Muscle layer of colon (tissue), 2 donors: Measurements from ENCODE around the gene MARK2.

Experiments used
- H3K27ac ChIP-seq: one replicate; pipeline ENCODE4 v1.7.0; 2013; ENCODE audit warnings: low read depth, mild to moderate bottlenecking, low read length, moderate library complexity
- H3K27me3 ChIP-seq, 2 donors: one replicate each; pipeline ENCODE4 v1.7.0; 2013; ENCODE audit warnings: low read length in 2 of 2, mild to moderate bottlenecking in 2 of 2; ENCODE audit not compliant: insufficient read depth in 2 of 2, control insufficient read depth in 1 of 2
- H3K36me3 ChIP-seq: one replicate; pipeline ENCODE4 v1.7.0; 2013; ENCODE audit warnings: mild to moderate bottlenecking, low read length; ENCODE audit not compliant: insufficient read depth
- H3K4me1 ChIP-seq: one replicate; pipeline ENCODE4 v1.7.0; 2013; ENCODE audit warnings: mild to moderate bottlenecking, low read length; ENCODE audit not compliant: insufficient read depth
- H3K4me3 ChIP-seq, 2 donors: one replicate each; pipeline ENCODE4 v1.7.0; 2013; ENCODE audit warnings: low read length in 2 of 2, low read depth in 1 of 2, mild to moderate bottlenecking in 1 of 2, moderate library complexity in 1 of 2
- H3K9ac ChIP-seq: one replicate; pipeline ENCODE4 v1.7.0; 2013; ENCODE audit warnings: low read length
- H3K9me3 ChIP-seq: one replicate; pipeline ENCODE4 v1.7.0; 2013; ENCODE audit warnings: mild to moderate bottlenecking, low read length
- donor health status: abdominal sarcoma.
- donor health status: Adenocarcinoma of cecum.

MARK2 gene

GRCh38 chr11:63945477-63946163 is 106.7 kb downstream of the MARK2 start:
- H3K27ac ChIP-seq = peak overlapping the region; percentile 88
- H3K36me3 ChIP-seq = peaks cover 9% of the 10 kb centered on the region
- H3K4me1 ChIP-seq = peaks cover 17% of the 10 kb centered on the region
- H3K4me3 ChIP-seq = peak overlapping the region in 1 of 2 donors; percentile 13
- no peaks in the 10 kb centered on the region for H3K27me3 ChIP-seq
- H3K9ac ChIP-seq = peak overlapping the region; percentile 41
- H3K9me3 ChIP-seq = no peaks in the 10 kb centered on the region

GRCh38 chr11:63951779-63952536 is 113.0 kb downstream of the MARK2 start:
- Histone ChIP-seq H3K4me3 (no peak overlapping the region), H3K36me3 (peaks cover 37% of the 10 kb centered on the region), H3K4me1 (no peaks in the 10 kb centered on the region), H3K27me3 (no peaks in the 10 kb centered on the region), H3K9me3 (no peaks in the 10 kb centered on the region), H3K27ac (no peak overlapping the region), H3K9ac (no peak overlapping the region)

DNA sequence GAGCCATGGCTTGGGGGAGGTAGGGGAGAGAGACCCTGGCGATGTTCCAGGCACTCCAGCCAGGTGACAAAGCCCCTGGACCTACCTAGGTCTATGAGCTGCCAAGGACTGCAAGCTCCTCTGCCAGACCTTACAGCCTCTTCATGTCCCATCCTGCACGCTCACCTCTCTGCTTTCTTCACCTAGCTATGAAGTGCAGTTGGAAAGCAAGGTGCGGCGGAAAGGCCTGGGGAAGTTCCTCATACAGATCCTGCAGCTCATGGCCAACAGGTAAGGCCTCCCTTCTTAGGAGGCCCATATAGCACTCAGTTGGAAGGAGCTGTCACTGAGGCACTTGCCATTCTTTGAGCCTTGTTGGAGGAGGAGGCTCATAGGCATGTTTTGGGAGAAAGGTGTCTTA is 113.7 kb downstream of the MARK2 start:
- no peaks in the 10 kb centered on the region for H3K27me3 ChIP-seq
- H3K4me1 ChIP-seq = no peaks in the 10 kb centered on the region
- H3K9ac ChIP-seq = no peak overlapping the region
- H3K9me3 ChIP-seq = no peaks in the 10 kb centered on the region
- H3K27ac ChIP-seq = no peak overlapping the region
- no peak overlapping the region for H3K4me3 ChIP-seq
- peaks cover 33% of the 10 kb centered on the region for H3K36me3 ChIP-seq

GRCh38 chr11:63958008-63958407 is 119.1 kb downstream of the MARK2 start:
- H3K9me3 ChIP-seq = no peaks in the 10 kb centered on the region
- no peak overlapping the region for H3K9ac ChIP-seq
- no peak overlapping the region for H3K27ac ChIP-seq
- no peak overlapping the region for H3K4me3 ChIP-seq
- no peaks in the 10 kb centered on the region for H3K4me1 ChIP-seq
- no peaks in the 10 kb centered on the region for H3K27me3 ChIP-seq
- peaks cover 22% of the 10 kb centered on the region for H3K36me3 ChIP-seq
